ENCODE data around the gene OR2T10. TPM values are rescaled to one million over a fixed set of nuclear protein-coding genes. Genes with fewer than 3 reads are reported as not detected.
"Not testable (repeated sequence)": the region's sequence is repeated elsewhere in the genome, so short reads cannot be mapped to it uniquely, and the experiment has no call there.

OR2T10 gene
- total and polyA plus RNA-seq, 2 of the 4 experiments (the other 2 are of a cell fraction), result not detected

- H2BK20ac ChIP-seq (ENCODE audit: low read depth, low read length); H2AK9ac ChIP-seq (replicated peaks; ENCODE audit: low read depth, low read length, poor library complexity); CTCF ChIA-PET; H4K5ac ChIP-seq (ENCODE audit: low read depth, low read length); DNase-seq; H3K4me2 ChIP-seq (ENCODE audit: low read depth, low read length); H3K4me3 ChIP-seq (ENCODE audit: insufficient read depth, low read depth, low read length); H3K36me3 ChIP-seq (ENCODE audit: control insufficient read depth, insufficient read depth, low read length); H3K27ac ChIP-seq (ENCODE audit: insufficient read depth, low read length); H3K9me1 ChIP-seq (ENCODE audit: insufficient read depth, low read length); BruUV-seq (replicated peaks); H3K4ac ChIP-seq (ENCODE audit: low read depth, low read length); H2BK5ac ChIP-seq (ENCODE audit: low read depth, low read length, poor library complexity, severe bottlenecking); H3K56ac ChIP-seq (ENCODE audit: extremely low read depth, insufficient read depth, low read length); H4K91ac ChIP-seq (ENCODE audit: insufficient read depth, low read depth, low read length); ATAC-seq (ENCODE audit: low read depth); H3K4me1 ChIP-seq (ENCODE audit: control insufficient read depth, insufficient read depth, low read length); H3K9ac ChIP-seq (ENCODE audit: low read depth, low read length); H2BK120ac ChIP-seq (ENCODE audit: low read depth, low read length); in situ Hi-C loops (cut with MboI; ENCODE audit: low sequenced_read_pairs); H3K79me1 ChIP-seq (ENCODE audit: low read depth in 1 of 2, low read length in 2 of 2); H2AK5ac ChIP-seq (ENCODE audit: low read depth, low read length); H4K20me1 ChIP-seq (ENCODE audit: insufficient read depth, low read length); intact Hi-C loops (cut with micrococcal nuclease); H4K8ac ChIP-seq (ENCODE audit: low read depth in 2 of 2, low read length in 2 of 2); H3K23ac ChIP-seq (ENCODE audit: low read depth, low read length); H2AFZ ChIP-seq (replicated peaks; ENCODE audit: low read length, poor library complexity); H2BK15ac ChIP-seq (ENCODE audit: low read depth, low read length); H3K9me3 ChIP-seq (ENCODE audit: control insufficient read depth, insufficient read depth, low read length); H3K27me3 ChIP-seq (ENCODE audit: control insufficient read depth, insufficient read depth, low read length); POLR2A ChIA-PET (ENCODE audit: unreplicated experiment); dilution Hi-C loops (cut with HindIII; ENCODE audit: low sequenced_read_pairs, unreplicated experiment); H3K14ac ChIP-seq (replicated peaks; ENCODE audit: low read depth, low read length); H3K18ac ChIP-seq (ENCODE audit: low read depth, low read length): not testable (repeated sequence)
- WGBS, 2 experiments (ENCODE audit: extremely low coverage in 2 of 2, insufficient read length in 1 of 2), result no CpG with 5 or more reads among the region's 8 CpGs
Measured at GRCh38 chr1:248573856-248574255, 23.6 kb downstream of the OR2T10 start.

- ATAC-seq (ENCODE audit: low read depth); H3K23ac ChIP-seq (ENCODE audit: low read depth, low read length); H2BK20ac ChIP-seq (ENCODE audit: low read depth, low read length); CTCF ChIA-PET; H3K4ac ChIP-seq (ENCODE audit: low read depth, low read length); H3K18ac ChIP-seq (ENCODE audit: low read depth, low read length); H3K56ac ChIP-seq (ENCODE audit: extremely low read depth, insufficient read depth, low read length); H2BK5ac ChIP-seq (ENCODE audit: low read depth, low read length, poor library complexity, severe bottlenecking); H3K4me1 ChIP-seq (ENCODE audit: control insufficient read depth, insufficient read depth, low read length); H2AK5ac ChIP-seq (ENCODE audit: low read depth, low read length); H4K91ac ChIP-seq (ENCODE audit: insufficient read depth, low read depth, low read length); POLR2A ChIA-PET (ENCODE audit: unreplicated experiment); BruUV-seq (replicated peaks); H4K20me1 ChIP-seq (ENCODE audit: insufficient read depth, low read length); intact Hi-C loops (cut with micrococcal nuclease); H3K36me3 ChIP-seq (ENCODE audit: control insufficient read depth, insufficient read depth, low read length); H3K14ac ChIP-seq (replicated peaks; ENCODE audit: low read depth, low read length); H2AK9ac ChIP-seq (replicated peaks; ENCODE audit: low read depth, low read length, poor library complexity); H4K5ac ChIP-seq (ENCODE audit: low read depth, low read length); H3K9ac ChIP-seq (ENCODE audit: low read depth, low read length); H3K79me1 ChIP-seq (ENCODE audit: low read depth in 1 of 2, low read length in 2 of 2); dilution Hi-C loops (cut with HindIII; ENCODE audit: low sequenced_read_pairs, unreplicated experiment); DNase-seq; H3K4me3 ChIP-seq (ENCODE audit: insufficient read depth, low read depth, low read length); H3K27me3 ChIP-seq (ENCODE audit: control insufficient read depth, insufficient read depth, low read length); H3K9me3 ChIP-seq (ENCODE audit: control insufficient read depth, insufficient read depth, low read length); H2BK120ac ChIP-seq (ENCODE audit: low read depth, low read length); H2AFZ ChIP-seq (replicated peaks; ENCODE audit: low read length, poor library complexity); H3K4me2 ChIP-seq (ENCODE audit: low read depth, low read length); H4K8ac ChIP-seq (ENCODE audit: low read depth in 2 of 2, low read length in 2 of 2); H3K9me1 ChIP-seq (ENCODE audit: insufficient read depth, low read length); H3K27ac ChIP-seq (ENCODE audit: insufficient read depth, low read length); in situ Hi-C loops (cut with MboI; ENCODE audit: low sequenced_read_pairs); H2BK15ac ChIP-seq (ENCODE audit: low read depth, low read length): not testable (repeated sequence)
- no CpG with 5 or more reads among the region's 1 CpG for WGBS, 2 experiments (ENCODE audit: extremely low coverage in 2 of 2, insufficient read length in 1 of 2)
Measured at GRCh38 chr1:248572049-248572448, 25.5 kb downstream of the OR2T10 start.

All from IMR-90 (cell line).